Measurements from ENCODE around the gene TSPAN5. TPM values are rescaled to one million over a fixed set of nuclear protein-coding genes. Genes with fewer than 3 reads are reported as not detected.

The TSPAN5 gene
- total and polyA plus RNA-seq, 2 experiments from 2014 or later: 22.4 to 35.9 TPM

DNA sequence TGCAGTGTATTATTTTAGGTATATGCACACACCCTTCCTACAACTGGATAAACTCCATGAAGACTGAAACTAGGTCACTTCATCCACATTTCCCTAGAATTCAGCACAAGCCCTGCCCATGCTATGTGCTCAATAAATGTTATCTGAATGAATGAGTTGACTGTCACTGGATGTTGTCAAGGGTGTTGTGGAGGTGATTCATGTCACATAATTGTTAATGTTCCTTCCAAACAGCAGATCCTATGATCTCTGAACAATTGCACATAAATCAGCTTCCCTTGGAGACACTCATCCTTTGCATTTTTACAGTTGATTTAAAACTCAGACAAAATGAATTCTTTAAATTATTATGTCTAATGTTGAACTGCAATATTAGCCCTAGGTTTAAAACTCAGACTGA lies 154.7 kb downstream of the TSPAN5 start:
- no peak for DNase-seq (ENCODE audit: low spot score)
- no peak overlapping the region for H3K4me2 ChIP-seq
- H3K27me3 ChIP-seq: no peaks in the 10 kb centered on the region
- peaks cover under 1% of the 10 kb centered on the region for H3K79me2 ChIP-seq
- no peaks in the 10 kb centered on the region for H3K9me2 ChIP-seq (replicated peaks; ENCODE audit: insufficient read depth)
- H3K36me3 ChIP-seq (replicated peaks; ENCODE audit: insufficient read depth, low read depth): no peaks in the 10 kb centered on the region
- H4K20me1 ChIP-seq (ENCODE audit: insufficient read depth, poor library complexity, severe bottlenecking): no peaks in the 10 kb centered on the region
- peaks cover under 1% of the 10 kb centered on the region for H3K4me1 ChIP-seq (ENCODE audit: insufficient read depth)
- H3K4me3 ChIP-seq: no peak overlapping the region
- TF ChIP-seq EZH2phosphoT487 (IDR thresholded peaks at IDR 0.05; ENCODE audit: low read depth, severe bottlenecking, unreplicated experiment) (no peak), EZH2 (IDR thresholded peaks at IDR 0.05; ENCODE audit: borderline replicate concordance) (no peak), CTCF (IDR thresholded peaks at IDR 0.05; ENCODE audit: poor library complexity) (no peak)
- H2AFZ ChIP-seq: no peak overlapping the region
- no peaks in the 10 kb centered on the region for H3K9me3 ChIP-seq (ENCODE audit: low read depth)
- no peak overlapping the region for H3K27ac ChIP-seq

- WGBS (ENCODE audit: low lambda C conversion rate, missing lambda C conversion rate): 90% methylated on average over 1 of the region's 1 CpG
- DNase-seq (ENCODE audit: low spot score): no peak
These were observed 155.8 kb downstream of the TSPAN5 start for GRCh38 chr4:98502624-98503023.

DNA sequence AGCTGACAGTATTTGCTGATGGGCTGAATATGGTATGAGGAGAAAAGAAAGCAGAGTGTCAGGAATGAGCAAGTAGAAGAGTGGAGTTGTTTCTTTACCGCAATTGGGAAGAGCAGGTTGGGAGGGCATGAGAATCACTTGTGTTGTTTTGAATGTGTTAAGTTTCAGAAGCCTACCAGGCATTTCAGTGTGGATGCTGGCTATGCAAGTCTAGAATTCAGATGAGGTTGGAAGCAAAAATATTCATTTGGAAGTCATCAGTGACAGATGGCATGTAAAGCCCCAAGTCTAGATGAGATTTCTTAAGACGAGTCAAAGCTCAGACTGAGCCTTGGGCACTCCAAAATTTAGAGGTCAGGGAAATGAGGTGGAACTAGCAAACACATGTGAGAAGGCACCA lies 156.4 kb downstream of the TSPAN5 start:
- no peaks in the 10 kb centered on the region for H3K4me1 ChIP-seq (ENCODE audit: insufficient read depth)
- H3K9me3 ChIP-seq (ENCODE audit: low read depth): no peaks in the 10 kb centered on the region
- H3K4me3 ChIP-seq: no peak overlapping the region
- H2AFZ ChIP-seq: no peak overlapping the region
- no peak overlapping the region for H3K4me2 ChIP-seq
- no peaks in the 10 kb centered on the region for H3K9me2 ChIP-seq (replicated peaks; ENCODE audit: insufficient read depth)
- no peaks in the 10 kb centered on the region for H4K20me1 ChIP-seq (ENCODE audit: insufficient read depth, poor library complexity, severe bottlenecking)
- no peak for TF ChIP-seq EZH2phosphoT487 (IDR thresholded peaks at IDR 0.05; ENCODE audit: low read depth, severe bottlenecking, unreplicated experiment)
- TF ChIP-seq CTCF (IDR thresholded peaks at IDR 0.05; ENCODE audit: poor library complexity): no peak
- TF ChIP-seq EZH2 (IDR thresholded peaks at IDR 0.05; ENCODE audit: borderline replicate concordance): no peak
- no peaks in the 10 kb centered on the region for H3K79me2 ChIP-seq
- DNase-seq (ENCODE audit: low spot score): no peak
- no peak overlapping the region for H3K27ac ChIP-seq
- WGBS (ENCODE audit: low lambda C conversion rate, missing lambda C conversion rate): 95% methylated on average over 2 of the region's 2 CpGs
- H3K36me3 ChIP-seq (replicated peaks; ENCODE audit: insufficient read depth, low read depth): no peaks in the 10 kb centered on the region
- no peaks in the 10 kb centered on the region for H3K27me3 ChIP-seq

More at GRCh38 chr4:98502624-98503023, 155.8 kb downstream of the TSPAN5 start:
- no peaks in the 10 kb centered on the region for H3K9me3 ChIP-seq (ENCODE audit: low read depth)
- TF ChIP-seq EZH2 (IDR thresholded peaks at IDR 0.05; ENCODE audit: borderline replicate concordance) (no peak), CTCF (IDR thresholded peaks at IDR 0.05; ENCODE audit: poor library complexity) (no peak), EZH2phosphoT487 (IDR thresholded peaks at IDR 0.05; ENCODE audit: low read depth, severe bottlenecking, unreplicated experiment) (no peak)
- no peak overlapping the region for H2AFZ ChIP-seq
- H3K27ac ChIP-seq: no peak overlapping the region
- no peaks in the 10 kb centered on the region for H3K4me1 ChIP-seq (ENCODE audit: insufficient read depth)
- no peaks in the 10 kb centered on the region for H3K9me2 ChIP-seq (replicated peaks; ENCODE audit: insufficient read depth)
- H3K79me2 ChIP-seq: no peaks in the 10 kb centered on the region
- H3K36me3 ChIP-seq (replicated peaks; ENCODE audit: insufficient read depth, low read depth): no peaks in the 10 kb centered on the region
- no peak overlapping the region for H3K4me2 ChIP-seq
- no peaks in the 10 kb centered on the region for H4K20me1 ChIP-seq (ENCODE audit: insufficient read depth, poor library complexity, severe bottlenecking)
- H3K4me3 ChIP-seq: no peak overlapping the region
- no peaks in the 10 kb centered on the region for H3K27me3 ChIP-seq

DNA sequence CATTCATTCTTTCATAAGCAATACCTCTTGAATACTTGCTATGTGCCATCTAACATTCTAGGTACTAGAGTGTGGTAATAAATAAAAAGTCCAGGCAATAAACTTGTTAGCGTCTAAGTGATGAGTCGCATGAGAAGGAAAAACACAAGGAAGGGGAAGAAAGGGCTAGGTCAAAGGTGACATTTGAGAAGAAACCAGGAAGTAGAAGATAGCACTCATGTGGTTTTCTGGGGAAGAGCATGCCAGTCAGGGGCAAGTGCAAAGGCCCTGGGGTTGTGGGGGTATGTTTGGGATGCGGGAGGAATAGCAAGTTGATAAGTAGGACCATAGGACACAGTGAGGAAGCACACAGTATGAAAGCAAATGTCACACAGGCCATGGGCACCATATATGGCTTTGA lies 157.0 kb downstream of the TSPAN5 start:
- H3K4me3 ChIP-seq: no peak overlapping the region
- no peaks in the 10 kb centered on the region for H3K27me3 ChIP-seq
- H3K4me2 ChIP-seq: no peak overlapping the region
- TF ChIP-seq CTCF (IDR thresholded peaks at IDR 0.05; ENCODE audit: poor library complexity) (no peak), EZH2 (IDR thresholded peaks at IDR 0.05; ENCODE audit: borderline replicate concordance) (no peak), EZH2phosphoT487 (IDR thresholded peaks at IDR 0.05; ENCODE audit: low read depth, severe bottlenecking, unreplicated experiment) (no peak)
- H3K9me2 ChIP-seq (replicated peaks; ENCODE audit: insufficient read depth): no peaks in the 10 kb centered on the region
- peaks cover 2% of the 10 kb centered on the region for H3K4me1 ChIP-seq (ENCODE audit: insufficient read depth)
- H3K27ac ChIP-seq: no peak overlapping the region
- H4K20me1 ChIP-seq (ENCODE audit: insufficient read depth, poor library complexity, severe bottlenecking): no peaks in the 10 kb centered on the region
- DNase-seq (ENCODE audit: low spot score): no peak
- no peaks in the 10 kb centered on the region for H3K9me3 ChIP-seq (ENCODE audit: low read depth)
- no peak overlapping the region for H2AFZ ChIP-seq
- no peaks in the 10 kb centered on the region for H3K79me2 ChIP-seq
- WGBS (ENCODE audit: low lambda C conversion rate, missing lambda C conversion rate): 94% methylated on average over 3 of the region's 3 CpGs
- no peaks in the 10 kb centered on the region for H3K36me3 ChIP-seq (replicated peaks; ENCODE audit: insufficient read depth, low read depth)

Data from hepatocyte (in vitro differentiated cells).